Colonic mucosa (tissue), 4 donors: Measurements from ENCODE around the gene KAT7. TPM values are rescaled to one million over a fixed set of nuclear protein-coding genes. Genes with fewer than 3 reads are reported as not detected.

Experiments used
- DNase-seq: peaks from one replicate; pipeline ENCODE4 v3.0.0-alpha.2; 2020
- H3K27ac ChIP-seq: fragments of 200-600 bp; one replicate; pipeline ENCODE4 v1.8.0; 2021
- H3K27me3 ChIP-seq: fragments of 200-600 bp; one replicate; pipeline ENCODE4 v1.8.0; 2021
- H3K36me3 ChIP-seq: fragments of 200-600 bp; one replicate; pipeline ENCODE4 v1.8.0; 2021
- H3K4me1 ChIP-seq: fragments of 200-600 bp; one replicate; pipeline ENCODE4 v1.8.0; 2021; ENCODE audit warnings: mild to moderate bottlenecking
- H3K4me3 ChIP-seq: fragments of 200-600 bp; one replicate; pipeline ENCODE4 v1.8.0; 2021
- H3K9ac ChIP-seq, 2 donors: one replicate each; pipeline ENCODE4 v1.7.0; 2013; ENCODE audit warnings: control low read depth in 2 of 2, low read depth in 2 of 2, low read length in 2 of 2
- H3K9me3 ChIP-seq: fragments of 200-600 bp; one replicate; pipeline ENCODE4 v1.8.0; 2021
- intact Hi-C: fragments of 100-400 bp; cut with DNase I; formaldehyde crosslinking; loops from one replicate; pipeline ENCODE4 v1.14.1; 2022
- total RNA-seq, 2 donors: library from RNA; stranded (reverse); fragmentation: NEBNext Ultra II Directional in 1 of 2; extraction: Animal tissue kit (Norgen Biotek cat#: 25700) in 1 of 2; gene quantifications; one replicate each; pipeline ENCODE4 v1.2.1, GENCODE V29; 2021
- TF ChIP-seq, protein P1 (sequence below): fragments of 200-600 bp; IDR thresholded peaks from one replicate; pipeline ENCODE4 v1.8.0; 2022; ENCODE audit warnings: antibody characterized with exemption, mild to moderate bottlenecking
- donor health status: healthy.
- donor health status: DM: no; HTN: no; CAD: no.
- donor health status: DM: no; HTN: no; CAD: no.

The KAT7 gene
- total RNA-seq, 2 donors from 2014 or later, result 39.4 to 42.5 TPM

- DNase-seq, result no peak
- TF ChIP-seq, protein P1, sequence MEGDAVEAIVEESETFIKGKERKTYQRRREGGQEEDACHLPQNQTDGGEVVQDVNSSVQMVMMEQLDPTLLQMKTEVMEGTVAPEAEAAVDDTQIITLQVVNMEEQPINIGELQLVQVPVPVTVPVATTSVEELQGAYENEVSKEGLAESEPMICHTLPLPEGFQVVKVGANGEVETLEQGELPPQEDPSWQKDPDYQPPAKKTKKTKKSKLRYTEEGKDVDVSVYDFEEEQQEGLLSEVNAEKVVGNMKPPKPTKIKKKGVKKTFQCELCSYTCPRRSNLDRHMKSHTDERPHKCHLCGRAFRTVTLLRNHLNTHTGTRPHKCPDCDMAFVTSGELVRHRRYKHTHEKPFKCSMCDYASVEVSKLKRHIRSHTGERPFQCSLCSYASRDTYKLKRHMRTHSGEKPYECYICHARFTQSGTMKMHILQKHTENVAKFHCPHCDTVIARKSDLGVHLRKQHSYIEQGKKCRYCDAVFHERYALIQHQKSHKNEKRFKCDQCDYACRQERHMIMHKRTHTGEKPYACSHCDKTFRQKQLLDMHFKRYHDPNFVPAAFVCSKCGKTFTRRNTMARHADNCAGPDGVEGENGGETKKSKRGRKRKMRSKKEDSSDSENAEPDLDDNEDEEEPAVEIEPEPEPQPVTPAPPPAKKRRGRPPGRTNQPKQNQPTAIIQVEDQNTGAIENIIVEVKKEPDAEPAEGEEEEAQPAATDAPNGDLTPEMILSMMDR, result no peak
- Histone ChIP-seq H3K9me3 (no peaks in the 10 kb centered on the region), H3K27ac (no peak overlapping the region), H3K4me1 (no peaks in the 10 kb centered on the region), H3K9ac (no peak overlapping the region), H3K36me3 (no peaks in the 10 kb centered on the region), H3K4me3 (no peak overlapping the region), H3K27me3 (no peaks in the 10 kb centered on the region)
- intact Hi-C loops, result no loop called here
Observed at GRCh38 chr17:49866882-49867413, 78.5 kb downstream of the KAT7 start.

- TF ChIP-seq, protein P1, result no peak
- Histone ChIP-seq H3K36me3 (no peaks in the 10 kb centered on the region), H3K9me3 (no peaks in the 10 kb centered on the region), H3K4me1 (no peaks in the 10 kb centered on the region), H3K9ac (no peak overlapping the region), H3K27me3 (no peaks in the 10 kb centered on the region), H3K27ac (no peak overlapping the region), H3K4me3 (no peak overlapping the region)
- intact Hi-C loops, result no loop called here
- no peak for DNase-seq
Observed at GRCh38 chr17:49869038-49869374, 80.5 kb downstream of the KAT7 start.

- no peaks in the 10 kb centered on the region for H3K36me3 ChIP-seq
- H3K27ac ChIP-seq, result no peak overlapping the region
- no peaks in the 10 kb centered on the region for H3K27me3 ChIP-seq
- H3K9ac ChIP-seq, result no peak overlapping the region
- intact Hi-C loops, result no loop called here
- TF ChIP-seq, protein P1, result no peak
- H3K9me3 ChIP-seq, result no peaks in the 10 kb centered on the region
- no peak overlapping the region for H3K4me3 ChIP-seq
- no peak for DNase-seq
- H3K4me1 ChIP-seq, result no peaks in the 10 kb centered on the region
Observed at GRCh38 chr17:49870298-49870697, 81.8 kb downstream of the KAT7 start.

GRCh38 chr17:49871211-49871610 is 82.7 kb downstream of the KAT7 start:
- H3K4me3 ChIP-seq, result no peak overlapping the region
- H3K9ac ChIP-seq, result no peak overlapping the region
- intact Hi-C loops, result no loop called here
- DNase-seq, result no peak
- no peaks in the 10 kb centered on the region for H3K27me3 ChIP-seq
- TF ChIP-seq, protein P1, result no peak
- no peaks in the 10 kb centered on the region for H3K4me1 ChIP-seq
- no peaks in the 10 kb centered on the region for H3K9me3 ChIP-seq
- H3K27ac ChIP-seq, result no peak overlapping the region
- no peaks in the 10 kb centered on the region for H3K36me3 ChIP-seq

DNA sequence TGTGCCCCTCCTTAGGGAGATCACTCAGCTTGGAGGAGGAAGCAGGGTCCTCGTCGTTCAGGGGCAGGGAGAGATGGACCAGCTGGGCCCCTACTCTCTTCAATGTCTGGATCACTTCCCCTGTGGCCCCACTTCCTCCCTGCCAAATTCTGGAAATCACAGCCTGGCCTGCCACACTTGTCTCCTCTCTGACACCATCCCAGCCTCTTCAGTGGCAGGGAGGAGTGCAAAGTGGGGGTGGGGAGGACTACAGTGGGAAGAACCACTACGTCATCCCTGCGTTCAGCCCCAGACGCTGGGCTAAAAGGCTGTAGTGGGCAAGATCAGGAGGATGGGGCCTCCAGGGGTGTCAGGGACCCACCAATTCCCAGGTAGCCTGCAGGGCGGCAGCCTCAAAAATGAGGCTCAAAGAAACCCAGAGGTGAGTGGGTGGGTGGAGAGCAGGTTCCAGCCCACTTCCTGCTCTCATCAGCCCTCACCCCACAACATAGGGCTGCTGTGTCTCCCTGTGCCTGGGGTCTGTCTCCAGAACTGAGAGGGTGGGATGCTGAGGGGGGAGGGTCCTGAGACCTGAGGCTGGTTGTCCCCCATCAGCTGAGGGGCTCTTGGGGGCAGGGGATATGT is 84.4 kb downstream of the KAT7 start:
- intact Hi-C loops, result no loop called here
- no peaks in the 10 kb centered on the region for H3K27me3 ChIP-seq
- no peak overlapping the region for H3K4me3 ChIP-seq
- DNase-seq, result no peak
- H3K27ac ChIP-seq, result no peak overlapping the region
- no peaks in the 10 kb centered on the region for H3K36me3 ChIP-seq
- H3K9me3 ChIP-seq, result no peaks in the 10 kb centered on the region
- H3K4me1 ChIP-seq, result no peaks in the 10 kb centered on the region
- no peak overlapping the region for H3K9ac ChIP-seq
- TF ChIP-seq, protein P1, result no peak
